HG02678 (cell line): Measurements from ENCODE around the gene GAMT.
A peak's percentile ranks its signal among the peaks of the same experiment; 100 is the strongest.

Experiments used
- ATAC-seq: cut with Tn5 transposase; IDR thresholded peaks from one replicate; pipeline ENCODE4 v1.9.1; 2021; ENCODE audit warnings: mild to moderate bottlenecking, moderate library complexity; ENCODE audit not compliant: unreplicated experiment

Gene GAMT

GRCh38 chr19:1387684-1388636, 13.4 kb downstream of the GAMT start:
- no peak for ATAC-seq

- no peak for ATAC-seq
Observed at GRCh38 chr19:1386945-1387683, 14.2 kb downstream of the GAMT start.

- ATAC-seq: no peak
Observed at GRCh38 chr19:1385816-1386215, 15.5 kb downstream of the GAMT start.

DNA sequence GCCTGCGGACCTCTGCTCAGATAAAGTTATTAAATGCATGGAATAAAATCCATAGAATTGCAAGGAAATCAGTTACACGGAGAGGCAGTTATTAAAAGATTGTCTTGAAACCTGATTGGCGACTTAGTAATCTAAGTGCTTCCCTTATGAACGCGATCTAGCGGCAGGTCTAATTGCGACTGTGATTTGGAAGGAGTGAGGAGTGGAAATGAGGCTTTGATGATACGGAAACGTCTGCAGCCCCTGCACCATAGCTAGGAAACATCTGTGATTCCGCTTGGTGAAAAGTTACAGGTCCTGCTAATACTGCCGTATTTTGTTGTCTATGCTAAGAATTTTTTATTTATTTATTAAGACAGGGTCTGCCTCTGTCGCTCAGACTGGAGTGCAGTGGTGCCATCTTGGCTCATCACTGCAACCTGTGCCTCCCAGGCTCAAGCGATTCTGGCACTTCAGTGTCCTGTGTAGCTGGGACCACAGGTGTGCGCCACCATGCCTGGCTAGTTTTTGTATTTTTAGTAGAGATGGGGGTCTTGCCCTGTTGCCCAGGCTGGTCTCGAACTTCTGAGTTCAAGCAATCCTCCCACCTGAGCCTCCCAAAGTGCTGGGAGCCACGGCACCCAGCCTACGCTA, 16.7 kb downstream of the GAMT start:
- ATAC-seq: no peak

- no peak for ATAC-seq
Observed at GRCh38 chr19:1384085-1384462, 17.3 kb downstream of the GAMT start.

GRCh38 chr19:1383312-1384084, 17.8 kb downstream of the GAMT start, which contains the start of gene NDUFS7:
TSS of gene NDUFS7 (plus strand) at chr19:1383907. CDS start at chr19:1383927, 20 bp downstream.
- peak; percentile 77 for ATAC-seq

GRCh38 chr19:1383017-1383311, 18.4 kb downstream of the GAMT start:
- ATAC-seq: no peak

DNA sequence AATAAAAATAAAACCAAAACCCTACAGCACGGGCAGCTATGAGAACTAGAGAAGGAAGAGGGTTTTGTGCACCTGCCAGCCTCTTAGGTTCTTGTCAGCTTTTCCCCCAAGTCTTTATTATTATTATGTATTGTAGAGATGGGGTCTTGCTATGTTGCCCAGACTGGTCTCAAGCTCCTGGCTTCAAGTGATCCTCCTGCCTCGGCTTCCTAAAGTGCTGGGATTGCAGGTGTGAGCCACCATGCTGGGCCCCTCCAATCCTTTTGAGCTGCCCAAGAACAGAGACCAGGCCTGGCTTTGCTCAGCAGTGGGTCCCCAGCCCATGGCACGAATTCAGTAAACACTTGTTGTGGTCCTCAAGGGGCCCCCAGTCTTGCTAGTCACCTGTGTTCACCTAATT, 19.1 kb downstream of the GAMT start:
- ATAC-seq: no peak

GRCh38 chr19:1379961-1380489, 21.3 kb downstream of the GAMT start:
- ATAC-seq: no peak

- ATAC-seq: no peak
Observed at GRCh38 chr19:1379126-1379905, 22.0 kb downstream of the GAMT start.

DNA sequence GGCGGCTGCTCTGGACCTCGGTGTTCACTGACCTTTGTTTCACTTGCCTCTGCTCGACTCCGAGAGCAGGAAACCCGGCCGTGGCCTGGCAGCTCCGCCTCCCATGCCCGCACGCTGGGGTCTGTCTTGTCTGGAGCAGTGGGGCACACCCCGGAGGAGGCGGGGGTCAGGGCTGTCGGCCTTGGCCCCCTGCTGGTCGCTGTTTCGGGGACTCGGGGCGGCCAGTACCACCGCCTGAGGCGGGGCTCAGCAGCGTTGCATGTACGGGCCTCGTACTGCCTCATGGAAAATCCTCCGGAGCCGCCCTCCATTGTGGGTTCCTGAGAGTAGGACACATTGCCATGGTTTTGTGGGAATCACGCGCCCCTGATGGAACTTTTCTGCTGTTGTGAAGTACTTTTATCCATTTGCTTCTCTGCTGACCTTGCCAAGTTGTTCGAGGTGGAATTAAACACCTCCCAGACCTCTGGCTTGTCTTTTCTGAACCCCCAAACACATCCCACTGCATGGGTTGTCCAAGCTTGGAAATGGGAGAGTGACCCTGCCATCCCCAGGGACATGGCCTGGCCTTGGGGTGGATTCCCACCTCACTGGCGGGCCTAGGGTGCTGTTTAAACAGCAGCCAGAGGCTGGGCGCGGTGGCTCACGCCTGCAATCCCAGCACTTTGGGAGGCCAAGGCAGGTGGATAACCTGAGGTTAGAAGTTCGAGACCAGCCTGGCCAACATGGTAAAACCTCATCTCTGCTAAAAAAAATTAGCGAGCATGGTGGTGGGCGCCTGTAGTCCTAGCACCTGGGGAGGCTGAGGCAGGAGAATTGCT, 23.2 kb downstream of the GAMT start:
- no peak for ATAC-seq

DNA sequence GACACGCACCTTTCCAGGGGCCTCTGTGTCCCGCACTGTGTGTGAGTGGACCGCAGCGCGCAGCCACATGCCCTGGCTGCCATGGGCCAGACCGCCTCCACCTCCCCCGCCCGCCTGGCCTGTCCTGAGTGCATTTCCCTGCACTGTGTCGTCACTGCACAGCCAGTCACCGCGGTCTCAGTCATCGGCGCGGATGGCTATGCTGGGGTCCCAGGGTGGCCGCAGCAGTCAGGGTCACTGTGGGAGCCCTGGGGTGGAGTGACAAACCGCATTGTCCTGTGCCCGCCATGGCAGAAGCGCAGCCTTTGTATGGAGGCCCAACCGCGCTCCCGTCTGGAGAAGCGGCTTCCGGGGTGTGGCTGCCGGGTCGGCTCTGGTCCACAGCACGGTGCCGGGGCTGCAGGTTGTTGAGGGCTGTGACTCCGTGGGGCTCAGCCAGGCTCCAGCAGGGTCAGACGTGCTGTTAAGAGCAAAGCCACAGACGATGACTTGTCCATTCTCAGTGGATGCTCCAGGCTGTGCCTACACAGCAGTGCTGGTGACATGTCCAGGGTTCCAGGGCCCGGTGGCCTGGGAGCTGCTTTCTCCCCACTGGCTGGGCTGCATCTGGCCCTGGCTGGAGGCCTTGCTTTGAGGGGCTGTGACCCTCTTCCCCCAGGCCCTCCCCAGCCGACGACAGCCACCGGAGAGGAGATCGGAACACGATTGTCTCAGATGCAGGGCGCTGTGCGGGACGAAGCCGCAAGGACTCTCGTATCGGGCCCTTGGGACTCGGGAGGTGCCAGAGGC, 24.0 kb downstream of the GAMT start:
- no peak for ATAC-seq

- ATAC-seq: no peak
Observed at GRCh38 chr19:1376415-1376805, 24.9 kb downstream of the GAMT start.

- no peak for ATAC-seq
Observed at GRCh38 chr19:1374250-1374577, 27.1 kb downstream of the GAMT start.

GRCh38 chr19:1373534-1374249, 27.6 kb downstream of the GAMT start:
- no peak for ATAC-seq

GRCh38 chr19:1373042-1373533, 28.3 kb downstream of the GAMT start:
- no peak for ATAC-seq

- no peak for ATAC-seq
Observed at GRCh38 chr19:1370579-1371361, 30.6 kb downstream of the GAMT start.
